ENCODE results near the gene HENMT1.

Gene HENMT1

DNA sequence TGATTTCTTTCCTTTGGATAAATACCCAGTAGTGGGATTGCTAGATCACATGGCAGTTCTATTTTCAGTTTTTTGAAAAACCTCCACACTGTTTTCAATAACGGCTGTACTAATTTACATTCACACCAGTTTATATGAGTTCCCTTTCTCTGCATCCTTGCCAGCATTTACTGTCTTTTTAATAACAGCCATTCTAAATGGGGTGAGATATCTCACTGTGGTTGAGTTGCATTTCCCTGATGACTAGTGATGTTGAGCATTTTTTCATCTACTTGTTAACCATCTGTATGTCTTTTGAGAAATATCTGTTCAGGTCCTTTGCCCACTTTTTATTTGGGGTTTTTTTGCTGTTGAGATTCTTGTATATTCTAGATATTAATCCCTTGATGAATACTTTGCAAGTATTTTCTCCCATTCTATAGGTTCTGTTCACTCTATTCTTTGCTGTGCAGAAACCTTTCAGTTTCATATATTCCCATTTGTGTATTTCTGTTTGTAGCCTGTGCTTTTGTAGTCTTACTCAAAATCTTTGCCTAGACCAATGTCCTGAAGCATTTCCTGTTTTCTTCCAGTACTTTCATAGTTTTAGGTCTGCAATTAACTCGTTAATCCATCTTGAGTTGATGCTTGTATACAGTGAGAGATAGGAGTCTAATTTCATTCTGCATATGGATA lies 7.3 kb downstream of the HENMT1 start:
- no peak overlapping the region for H3K9ac ChIP-seq
- H2AFZ ChIP-seq = no peak overlapping the region
- no peak overlapping the region for H3K4me3 ChIP-seq (ENCODE audit: low read depth, low read length)
- H3K36me3 ChIP-seq (ENCODE audit: control insufficient read depth, insufficient read depth, low read length) = no peaks in the 10 kb centered on the region
- no peak overlapping the region for H3K4me2 ChIP-seq (ENCODE audit: low read length)
- H3K27ac ChIP-seq = no peak overlapping the region
- H3K4me1 ChIP-seq = no peaks in the 10 kb centered on the region
- H3K9me3 ChIP-seq (ENCODE audit: control insufficient read depth, low read length) = no peaks in the 10 kb centered on the region
- no peaks in the 10 kb centered on the region for H3K27me3 ChIP-seq (ENCODE audit: control insufficient read depth, insufficient read depth, low read length)
- TF ChIP-seq, protein P1, sequence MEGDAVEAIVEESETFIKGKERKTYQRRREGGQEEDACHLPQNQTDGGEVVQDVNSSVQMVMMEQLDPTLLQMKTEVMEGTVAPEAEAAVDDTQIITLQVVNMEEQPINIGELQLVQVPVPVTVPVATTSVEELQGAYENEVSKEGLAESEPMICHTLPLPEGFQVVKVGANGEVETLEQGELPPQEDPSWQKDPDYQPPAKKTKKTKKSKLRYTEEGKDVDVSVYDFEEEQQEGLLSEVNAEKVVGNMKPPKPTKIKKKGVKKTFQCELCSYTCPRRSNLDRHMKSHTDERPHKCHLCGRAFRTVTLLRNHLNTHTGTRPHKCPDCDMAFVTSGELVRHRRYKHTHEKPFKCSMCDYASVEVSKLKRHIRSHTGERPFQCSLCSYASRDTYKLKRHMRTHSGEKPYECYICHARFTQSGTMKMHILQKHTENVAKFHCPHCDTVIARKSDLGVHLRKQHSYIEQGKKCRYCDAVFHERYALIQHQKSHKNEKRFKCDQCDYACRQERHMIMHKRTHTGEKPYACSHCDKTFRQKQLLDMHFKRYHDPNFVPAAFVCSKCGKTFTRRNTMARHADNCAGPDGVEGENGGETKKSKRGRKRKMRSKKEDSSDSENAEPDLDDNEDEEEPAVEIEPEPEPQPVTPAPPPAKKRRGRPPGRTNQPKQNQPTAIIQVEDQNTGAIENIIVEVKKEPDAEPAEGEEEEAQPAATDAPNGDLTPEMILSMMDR (IDR thresholded peaks at IDR 0.05) = no peak
- H3K79me2 ChIP-seq = no peaks in the 10 kb centered on the region

DNA sequence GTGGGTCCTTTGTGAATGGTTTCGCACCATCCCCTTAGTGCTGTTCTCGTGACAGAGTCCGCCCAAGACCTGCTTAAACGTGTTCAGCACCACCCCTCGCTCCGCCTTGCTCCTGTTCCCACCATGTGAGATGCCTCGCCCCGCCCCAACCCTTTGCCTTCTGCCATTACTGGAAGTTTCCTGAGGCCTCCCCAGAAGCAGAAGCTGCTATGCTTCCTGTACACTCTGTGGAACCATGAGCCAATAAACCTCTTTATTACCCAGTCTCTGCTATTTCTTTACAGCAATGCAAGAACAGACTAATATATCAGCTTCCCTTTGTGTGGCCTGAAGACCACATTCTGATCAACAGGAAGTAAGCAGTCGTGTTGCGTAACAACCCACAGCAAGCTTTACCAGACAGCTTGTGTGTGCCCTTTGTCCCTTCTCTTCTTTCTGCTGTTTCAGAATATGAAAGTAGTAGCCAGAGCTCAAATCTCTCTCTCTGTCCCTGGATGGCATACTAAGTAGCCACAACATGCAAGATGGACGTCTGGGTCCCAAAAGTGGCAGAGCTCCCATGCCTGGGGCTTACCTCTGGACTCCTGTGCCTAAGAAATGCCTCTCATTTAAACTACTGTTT lies 14.1 kb downstream of the HENMT1 start:
- no peaks in the 10 kb centered on the region for H3K4me1 ChIP-seq
- no peak overlapping the region for H3K4me2 ChIP-seq (ENCODE audit: low read length)

DNA sequence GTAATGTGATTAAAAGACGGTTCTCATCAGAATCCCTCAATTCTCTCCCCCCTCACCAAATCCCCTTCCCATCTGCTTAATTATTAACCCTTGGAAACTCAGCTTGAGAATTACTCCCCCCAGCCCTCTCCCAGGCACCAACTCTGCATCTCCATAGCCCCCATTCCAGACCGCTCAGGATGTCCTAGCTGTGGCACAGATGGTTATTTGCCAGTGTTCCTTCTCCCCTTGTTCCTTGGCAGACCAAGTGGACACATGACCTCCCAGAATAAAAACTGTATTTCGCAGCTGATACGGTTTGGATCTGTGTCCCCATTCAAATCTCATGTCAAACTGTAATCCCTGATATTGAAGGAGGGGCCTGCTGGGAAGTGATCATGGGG lies 14.6 kb downstream of the HENMT1 start:
- H3K79me2 ChIP-seq = no peaks in the 10 kb centered on the region
- H3K27ac ChIP-seq = no peak overlapping the region
- TF ChIP-seq, protein P1 (IDR thresholded peaks at IDR 0.05) = no peak

More for the DNA sequence above, 14.1 kb downstream of the HENMT1 start:
- Histone ChIP-seq H3K36me3 (ENCODE audit: control insufficient read depth, insufficient read depth, low read length) (no peaks in the 10 kb centered on the region), H3K9ac (no peak overlapping the region), H3K79me2 (no peaks in the 10 kb centered on the region), H2AFZ (no peak overlapping the region), H3K9me3 (ENCODE audit: control insufficient read depth, low read length) (no peaks in the 10 kb centered on the region), H3K27ac (peak overlapping the region; percentile 44), H3K27me3 (ENCODE audit: control insufficient read depth, insufficient read depth, low read length) (no peaks in the 10 kb centered on the region), H3K4me3 (ENCODE audit: low read depth, low read length) (no peak overlapping the region)
- TF ChIP-seq, protein P1 (IDR thresholded peaks at IDR 0.05) = no peak

DNA sequence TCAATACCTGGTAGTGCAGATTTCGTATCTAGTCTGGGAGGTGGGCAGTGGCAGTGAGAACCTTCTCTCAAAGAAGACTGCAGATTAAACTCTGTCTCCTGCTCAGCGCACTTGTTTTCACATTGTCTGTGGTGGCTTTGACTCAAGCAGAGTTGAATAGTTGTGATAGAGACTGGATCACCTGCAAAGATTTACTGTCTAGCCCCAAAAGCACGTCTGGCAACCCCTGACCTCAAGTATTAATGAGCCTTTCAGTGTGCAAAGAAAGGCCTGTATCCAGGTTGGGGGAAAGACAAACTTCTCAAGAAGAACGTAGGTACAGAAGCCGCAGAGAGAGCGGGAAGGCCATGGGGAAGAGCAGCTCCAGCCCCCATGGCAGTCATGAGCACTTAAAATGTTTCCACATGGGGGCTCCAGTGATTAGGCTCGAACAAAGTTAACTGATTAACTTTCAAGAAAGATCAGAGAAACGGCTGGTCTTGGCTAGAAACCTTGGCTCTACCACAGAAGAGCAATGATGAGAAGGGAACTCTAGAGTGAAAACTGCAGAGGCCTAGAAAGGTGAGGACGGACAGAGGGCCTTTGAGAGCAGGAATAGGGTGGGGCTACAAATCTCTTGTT lies 15.2 kb downstream of the HENMT1 start:
- H3K4me2 ChIP-seq (ENCODE audit: low read length) = no peak overlapping the region
- TF ChIP-seq, protein P1 (IDR thresholded peaks at IDR 0.05) = no peak
- no peak overlapping the region for H2AFZ ChIP-seq
- H3K36me3 ChIP-seq (ENCODE audit: control insufficient read depth, insufficient read depth, low read length) = no peaks in the 10 kb centered on the region
- no peak overlapping the region for H3K4me3 ChIP-seq (ENCODE audit: low read depth, low read length)
- H3K27ac ChIP-seq = no peak overlapping the region
- H3K9me3 ChIP-seq (ENCODE audit: control insufficient read depth, low read length) = no peaks in the 10 kb centered on the region
- no peaks in the 10 kb centered on the region for H3K79me2 ChIP-seq
- H3K9ac ChIP-seq = no peak overlapping the region
- no peaks in the 10 kb centered on the region for H3K4me1 ChIP-seq
- no peaks in the 10 kb centered on the region for H3K27me3 ChIP-seq (ENCODE audit: control insufficient read depth, insufficient read depth, low read length)

More for the DNA sequence above, 14.6 kb downstream of the HENMT1 start:
- H3K9ac ChIP-seq = no peak overlapping the region
- no peak overlapping the region for H3K4me2 ChIP-seq (ENCODE audit: low read length)
- H3K27me3 ChIP-seq (ENCODE audit: control insufficient read depth, insufficient read depth, low read length) = no peaks in the 10 kb centered on the region
- no peaks in the 10 kb centered on the region for H3K4me1 ChIP-seq
- no peaks in the 10 kb centered on the region for H3K36me3 ChIP-seq (ENCODE audit: control insufficient read depth, insufficient read depth, low read length)
- H2AFZ ChIP-seq = no peak overlapping the region
- H3K9me3 ChIP-seq (ENCODE audit: control insufficient read depth, low read length) = no peaks in the 10 kb centered on the region
- no peak overlapping the region for H3K4me3 ChIP-seq (ENCODE audit: low read depth, low read length)
